ENCODE data around the gene ATP10A. TPM values are rescaled to one million over a fixed set of nuclear protein-coding genes. Genes with fewer than 3 reads are reported as not detected.

ATP10A gene
- total RNA-seq, 1 experiment from 2014 or later = not detected

DNA sequence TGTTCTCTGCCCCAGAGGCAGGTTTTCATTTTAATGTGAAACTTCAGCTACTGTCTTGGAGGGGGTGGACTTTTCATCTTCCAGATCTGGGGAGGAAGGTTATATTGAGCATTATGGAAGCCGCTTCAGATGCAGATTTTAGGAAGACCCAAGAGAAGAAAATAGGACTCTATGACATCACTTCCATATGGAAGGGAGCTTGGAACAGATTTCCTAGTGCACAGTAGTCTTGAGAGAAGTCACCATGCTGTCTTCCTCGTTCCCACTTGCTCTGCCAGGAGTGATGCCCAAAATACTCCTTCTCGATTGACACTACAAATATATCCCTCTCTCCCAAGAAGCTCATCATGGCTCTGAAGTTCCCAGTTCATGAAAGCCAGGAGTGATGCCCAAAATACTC is 197.2 kb downstream of the ATP10A start:
- POLR2A ChIA-PET = no interaction called here
- TF ChIP-seq, protein P1, sequence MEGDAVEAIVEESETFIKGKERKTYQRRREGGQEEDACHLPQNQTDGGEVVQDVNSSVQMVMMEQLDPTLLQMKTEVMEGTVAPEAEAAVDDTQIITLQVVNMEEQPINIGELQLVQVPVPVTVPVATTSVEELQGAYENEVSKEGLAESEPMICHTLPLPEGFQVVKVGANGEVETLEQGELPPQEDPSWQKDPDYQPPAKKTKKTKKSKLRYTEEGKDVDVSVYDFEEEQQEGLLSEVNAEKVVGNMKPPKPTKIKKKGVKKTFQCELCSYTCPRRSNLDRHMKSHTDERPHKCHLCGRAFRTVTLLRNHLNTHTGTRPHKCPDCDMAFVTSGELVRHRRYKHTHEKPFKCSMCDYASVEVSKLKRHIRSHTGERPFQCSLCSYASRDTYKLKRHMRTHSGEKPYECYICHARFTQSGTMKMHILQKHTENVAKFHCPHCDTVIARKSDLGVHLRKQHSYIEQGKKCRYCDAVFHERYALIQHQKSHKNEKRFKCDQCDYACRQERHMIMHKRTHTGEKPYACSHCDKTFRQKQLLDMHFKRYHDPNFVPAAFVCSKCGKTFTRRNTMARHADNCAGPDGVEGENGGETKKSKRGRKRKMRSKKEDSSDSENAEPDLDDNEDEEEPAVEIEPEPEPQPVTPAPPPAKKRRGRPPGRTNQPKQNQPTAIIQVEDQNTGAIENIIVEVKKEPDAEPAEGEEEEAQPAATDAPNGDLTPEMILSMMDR (IDR thresholded peaks at IDR 0.05; ENCODE audit: insufficient read depth in 1 of 2, low read depth in 1 of 2, low read length in 1 of 2, severe bottlenecking in 1 of 2, unreplicated experiment in 1 of 2) = no peak
- no peak overlapping the region for H3K4me3 ChIP-seq (ENCODE audit: low read depth, low read length)
- H3K27me3 ChIP-seq (replicated peaks; ENCODE audit: control insufficient read depth, insufficient read depth, low read length) = no peaks in the 10 kb centered on the region
- H3K9me3 ChIP-seq = no peaks in the 10 kb centered on the region
- peaks cover 21% of the 10 kb centered on the region for H3K4me1 Mint-ChIP-seq (ENCODE audit: low read depth, unreplicated experiment)
- no peak for DNase-seq
- H3K27me3 Mint-ChIP-seq (ENCODE audit: insufficient read depth, unreplicated experiment) = no peaks in the 10 kb centered on the region
- no peaks in the 10 kb centered on the region for H3K9me3 Mint-ChIP-seq (ENCODE audit: unreplicated experiment)
- peaks cover 18% of the 10 kb centered on the region for H3K4me1 ChIP-seq
- no peaks in the 10 kb centered on the region for H3K36me3 ChIP-seq (ENCODE audit: control insufficient read depth, insufficient read depth, low read length)
- intact Hi-C loops (cut with micrococcal nuclease; ENCODE audit: unreplicated experiment) = no loop called here
- no peak overlapping the region for H3K27ac Mint-ChIP-seq (ENCODE audit: unreplicated experiment)
- CTCF ChIA-PET = no interaction called here
- no TSS peak for BruUV-seq (replicated peaks)
- no peaks in the 10 kb centered on the region for H3K36me3 Mint-ChIP-seq (ENCODE audit: insufficient read depth, unreplicated experiment)
- no peak overlapping the region for H3K4me3 Mint-ChIP-seq (ENCODE audit: unreplicated experiment)

DNA sequence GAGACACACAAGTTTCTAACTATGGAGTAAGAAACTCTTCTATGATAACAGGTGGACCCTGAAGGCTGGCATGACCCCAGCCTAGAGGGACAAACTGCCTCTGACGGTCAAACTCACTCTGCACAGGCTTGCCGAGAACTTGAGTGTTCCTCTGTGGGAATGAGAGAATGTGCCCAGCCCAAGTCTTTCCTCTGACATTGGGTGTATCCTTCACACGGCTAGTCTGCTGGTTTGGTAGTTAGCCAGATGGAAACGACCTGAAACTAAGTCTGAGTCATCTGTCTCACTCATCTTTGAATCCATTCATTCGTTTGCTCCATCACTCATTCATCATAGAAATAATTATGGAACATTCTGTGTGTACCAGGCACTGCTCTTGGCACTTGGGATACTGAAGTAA is 198.4 kb downstream of the ATP10A start:
- BruUV-seq (replicated peaks) = no TSS peak
- H3K4me1 ChIP-seq = peaks cover 12% of the 10 kb centered on the region
- peaks cover 12% of the 10 kb centered on the region for H3K4me1 Mint-ChIP-seq (ENCODE audit: low read depth, unreplicated experiment)
- H3K9me3 ChIP-seq = no peaks in the 10 kb centered on the region
- H3K4me3 Mint-ChIP-seq (ENCODE audit: unreplicated experiment) = no peak overlapping the region
- H3K27me3 ChIP-seq (replicated peaks; ENCODE audit: control insufficient read depth, insufficient read depth, low read length) = no peaks in the 10 kb centered on the region
- CTCF ChIA-PET = no interaction called here
- no peaks in the 10 kb centered on the region for H3K9me3 Mint-ChIP-seq (ENCODE audit: unreplicated experiment)
- intact Hi-C loops (cut with micrococcal nuclease; ENCODE audit: unreplicated experiment) = no loop called here
- DNase-seq = no peak
- no peaks in the 10 kb centered on the region for H3K36me3 Mint-ChIP-seq (ENCODE audit: insufficient read depth, unreplicated experiment)
- H3K27ac Mint-ChIP-seq (ENCODE audit: unreplicated experiment) = no peak overlapping the region
- no peaks in the 10 kb centered on the region for H3K36me3 ChIP-seq (ENCODE audit: control insufficient read depth, insufficient read depth, low read length)
- H3K4me3 ChIP-seq (ENCODE audit: low read depth, low read length) = no peak overlapping the region
- no peaks in the 10 kb centered on the region for H3K27me3 Mint-ChIP-seq (ENCODE audit: insufficient read depth, unreplicated experiment)
- POLR2A ChIA-PET = no interaction called here
- TF ChIP-seq, protein P1 (IDR thresholded peaks at IDR 0.05; ENCODE audit: insufficient read depth in 1 of 2, low read depth in 1 of 2, low read length in 1 of 2, severe bottlenecking in 1 of 2, unreplicated experiment in 1 of 2) = no peak

DNA sequence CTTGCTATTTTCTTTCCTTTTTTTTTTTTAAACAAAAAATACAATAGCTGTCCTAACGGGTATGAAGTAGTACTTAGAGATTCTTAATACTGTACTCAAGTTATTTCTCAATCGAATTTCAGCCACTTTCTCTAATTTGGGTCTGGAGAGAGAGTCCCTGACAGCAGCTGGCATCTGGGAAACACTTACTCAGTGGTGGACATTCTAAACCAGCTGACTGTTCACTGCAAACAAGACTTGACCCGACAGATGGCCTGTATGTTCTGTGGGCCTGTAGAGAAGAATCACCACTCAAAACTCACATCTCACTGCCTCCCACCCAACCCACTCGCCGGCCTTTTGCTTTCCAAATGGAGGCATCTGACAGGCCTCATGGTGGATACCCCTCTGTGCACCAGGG is 199.6 kb downstream of the ATP10A start:
- TF ChIP-seq, protein P1 (IDR thresholded peaks at IDR 0.05; ENCODE audit: insufficient read depth in 1 of 2, low read depth in 1 of 2, low read length in 1 of 2, severe bottlenecking in 1 of 2, unreplicated experiment in 1 of 2) = no peak
- no peak overlapping the region for H3K4me3 Mint-ChIP-seq (ENCODE audit: unreplicated experiment)
- BruUV-seq (replicated peaks) = no TSS peak
- no peaks in the 10 kb centered on the region for H3K27me3 ChIP-seq (replicated peaks; ENCODE audit: control insufficient read depth, insufficient read depth, low read length)
- no peak overlapping the region for H3K4me3 ChIP-seq (ENCODE audit: low read depth, low read length)
- intact Hi-C loops (cut with micrococcal nuclease; ENCODE audit: unreplicated experiment) = no loop called here
- H3K4me1 ChIP-seq = peaks cover 12% of the 10 kb centered on the region
- H3K9me3 ChIP-seq = no peaks in the 10 kb centered on the region
- no peak overlapping the region for H3K27ac Mint-ChIP-seq (ENCODE audit: unreplicated experiment)
- peaks cover 11% of the 10 kb centered on the region for H3K4me1 Mint-ChIP-seq (ENCODE audit: low read depth, unreplicated experiment)
- H3K9me3 Mint-ChIP-seq (ENCODE audit: unreplicated experiment) = no peaks in the 10 kb centered on the region
- no peaks in the 10 kb centered on the region for H3K27me3 Mint-ChIP-seq (ENCODE audit: insufficient read depth, unreplicated experiment)
- DNase-seq = no peak
- no peaks in the 10 kb centered on the region for H3K36me3 ChIP-seq (ENCODE audit: control insufficient read depth, insufficient read depth, low read length)
- no peaks in the 10 kb centered on the region for H3K36me3 Mint-ChIP-seq (ENCODE audit: insufficient read depth, unreplicated experiment)
- ChIA-PET CTCF (no interaction called here), POLR2A (no interaction called here)

Measured in Caco-2 (cell line).